Retinal pigment epithelial cell (primary cell): Measurements from ENCODE around the gene FAM53B.
A peak's percentile ranks its signal among the peaks of the same experiment; 100 is the strongest.
"Not testable (repeated sequence)": the region's sequence is repeated elsewhere in the genome, so short reads cannot be mapped to it uniquely, and the experiment has no call there.

Source experiments
- DNase-seq: peaks from one replicate; pipeline ENCODE4 v3.0.0-alpha.2; 2010; ENCODE audit warnings: low read depth
- H3K4me3 ChIP-seq: 2 replicates; pipeline ENCODE4 v1.5.1; 2011; ENCODE audit warnings: mild to moderate bottlenecking, low read length, control low read depth, moderate library complexity
- CTCF ChIP-seq: conservative IDR thresholded peaks from 2 replicates; pipeline ENCODE4 v1.5.1; 2011; ENCODE audit warnings: low read depth, low read length, control low read depth, inconsistent platforms

FAM53B gene

GRCh38 chr10:124744102-124745050 lies at the start of gene FAM53B:
FAM53B (minus strand) TSS chr10:124744378; CDS start chr10:124706713, 37,665 bp downstream.
- DNase-seq = no peak
- peak within 1 kb of the TSS; percentile 74 for H3K4me3 ChIP-seq
- no peak for TF ChIP-seq CTCF

- H3K4me3 ChIP-seq = no peak overlapping the region
- no peak for DNase-seq
- no peak for TF ChIP-seq CTCF
These were observed 48.8 kb upstream of the FAM53B start for GRCh38 chr10:124792998-124793352.

GRCh38 chr10:124791547-124792348 lies 47.6 kb upstream of the FAM53B start, which contains the start of gene EEF1AKMT2:
EEF1AKMT2 (minus strand) TSS chr10:124791887; CDS start chr10:124791833, 54 bp downstream.
- TF ChIP-seq CTCF = peak; percentile 25
- DNase-seq = peak; percentile 40
- H3K4me3 ChIP-seq = peak within 1 kb of the TSS; percentile 91

GRCh38 chr10:124782900-124783299 lies 38.7 kb upstream of the FAM53B start:
- not testable (repeated sequence) for H3K4me3 ChIP-seq, DNase-seq

- no peak for DNase-seq
- TF ChIP-seq CTCF = no peak
- H3K4me3 ChIP-seq = no peak overlapping the region
These were observed 24.6 kb upstream of the FAM53B start for GRCh38 chr10:124768791-124769190.

GRCh38 chr10:124765256-124765655 lies 21.1 kb upstream of the FAM53B start:
- H3K4me3 ChIP-seq = no peak overlapping the region
- DNase-seq = no peak
- no peak for TF ChIP-seq CTCF

GRCh38 chr10:124763267-124763666 lies 19.1 kb upstream of the FAM53B start:
- TF ChIP-seq CTCF = no peak
- no peak for DNase-seq
- no peak overlapping the region for H3K4me3 ChIP-seq
